Activated CD8-positive, alpha-beta memory T cell treated with anti-CD3 and anti-CD28 coated beads for 4 hours (primary cell): ENCODE measurements around the gene LSM14B.

ENCODE experiments used
- DNase-seq, 2 donors: peaks; one replicate each; pipeline ENCODE4 v3.0.0-alpha.2; 2020; ENCODE audit warnings: low read depth in 2 of 2

LSM14B gene

DNA sequence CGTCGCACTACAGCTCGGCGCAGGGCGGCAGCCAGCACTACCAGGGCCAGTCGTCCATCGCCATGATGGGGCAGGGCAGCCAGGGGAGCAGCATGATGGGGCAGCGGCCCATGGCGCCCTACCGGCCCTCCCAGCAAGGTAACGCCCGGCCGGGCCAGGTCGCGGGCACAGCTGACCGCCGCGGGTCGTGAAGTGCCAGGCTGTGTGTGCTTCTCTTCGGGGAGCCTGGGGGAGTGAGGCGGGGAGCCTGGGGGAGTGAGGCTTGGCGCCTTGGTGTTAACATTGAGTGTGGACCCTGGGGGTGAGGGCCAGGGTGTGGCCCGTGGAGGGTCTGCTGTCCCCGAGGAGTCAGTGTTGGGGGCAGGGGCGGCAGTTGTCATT is 41.2 kb downstream of the LSM14B start:
- no peak for DNase-seq

DNA sequence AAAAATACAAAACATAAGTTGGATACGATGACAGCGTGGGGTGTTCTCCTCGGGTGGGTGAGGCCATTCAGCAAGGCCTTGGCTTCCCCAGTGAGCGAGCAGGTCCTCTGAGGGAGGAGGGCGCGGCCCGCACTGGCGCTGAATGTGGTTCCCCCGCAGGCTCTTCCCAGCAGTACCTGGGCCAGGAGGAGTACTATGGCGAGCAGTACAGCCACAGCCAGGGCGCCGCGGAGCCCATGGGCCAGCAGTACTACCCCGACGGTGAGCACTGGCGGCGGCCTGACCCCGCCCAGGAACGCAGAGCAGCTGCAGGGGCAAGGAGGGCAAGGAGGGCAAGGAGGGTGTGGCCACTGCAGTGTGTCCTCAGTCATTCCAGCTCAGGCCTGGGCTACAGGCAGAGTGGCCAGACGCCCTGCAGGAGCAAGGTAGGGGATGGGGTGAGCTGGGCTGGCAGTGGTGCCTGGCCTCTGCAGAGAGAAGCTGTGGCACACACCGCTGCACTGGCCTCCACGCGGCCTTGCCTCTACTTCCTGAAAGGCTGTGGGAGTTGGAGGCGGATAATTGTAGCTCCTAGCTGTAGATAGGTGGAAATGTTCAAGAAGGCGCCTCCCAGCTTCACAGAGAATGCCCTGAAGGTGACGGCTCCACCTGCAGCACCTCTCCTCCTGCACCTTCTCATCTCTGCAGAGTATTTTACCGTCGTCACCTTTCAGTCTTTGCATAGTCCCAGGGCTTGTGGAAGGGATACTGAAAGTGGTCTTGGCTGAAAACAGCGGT is 41.9 kb downstream of the LSM14B start:
- DNase-seq, result no peak

DNA sequence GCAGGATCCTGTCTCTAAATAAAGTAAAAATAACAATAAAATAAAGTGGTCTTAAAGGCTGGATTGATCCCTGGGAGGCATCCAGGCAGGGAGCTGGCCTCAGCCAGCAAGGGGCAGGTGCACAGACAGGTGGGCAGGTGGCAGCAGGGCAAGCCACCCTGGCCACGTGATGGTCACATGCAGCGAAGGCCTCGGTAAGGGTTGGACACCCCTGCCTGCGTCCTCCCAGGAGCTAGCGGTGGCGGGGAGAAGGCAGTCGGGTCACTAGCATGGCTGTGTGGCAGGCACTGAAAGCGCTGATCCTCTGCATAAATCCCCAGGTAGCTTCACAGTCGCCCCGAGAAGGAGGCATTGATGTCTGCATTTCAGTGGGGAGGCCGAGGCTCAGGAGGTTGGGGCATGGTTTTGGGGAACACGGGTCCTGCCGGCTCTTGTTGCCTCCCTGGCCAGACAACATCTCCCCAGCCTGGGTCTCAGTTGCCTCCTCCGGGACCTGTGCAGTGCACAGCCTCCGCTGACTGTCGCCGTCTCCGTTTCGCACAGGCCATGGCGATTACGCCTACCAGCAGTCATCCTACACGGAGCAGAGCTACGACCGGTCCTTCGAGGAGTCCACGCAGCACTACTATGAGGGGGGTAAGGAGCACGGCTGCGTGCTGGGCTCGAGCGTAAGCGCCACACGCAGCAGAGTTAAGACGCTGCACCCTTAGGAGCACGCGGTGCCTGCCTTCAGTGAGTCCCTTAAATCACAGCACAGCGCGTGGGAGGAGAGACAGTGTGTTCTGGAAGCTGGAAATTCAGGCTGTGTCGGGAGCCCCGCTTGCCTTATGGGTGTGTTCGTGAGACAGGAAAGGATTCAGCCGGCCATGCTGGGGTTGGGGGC is 42.8 kb downstream of the LSM14B start:
- no peak for DNase-seq

DNA sequence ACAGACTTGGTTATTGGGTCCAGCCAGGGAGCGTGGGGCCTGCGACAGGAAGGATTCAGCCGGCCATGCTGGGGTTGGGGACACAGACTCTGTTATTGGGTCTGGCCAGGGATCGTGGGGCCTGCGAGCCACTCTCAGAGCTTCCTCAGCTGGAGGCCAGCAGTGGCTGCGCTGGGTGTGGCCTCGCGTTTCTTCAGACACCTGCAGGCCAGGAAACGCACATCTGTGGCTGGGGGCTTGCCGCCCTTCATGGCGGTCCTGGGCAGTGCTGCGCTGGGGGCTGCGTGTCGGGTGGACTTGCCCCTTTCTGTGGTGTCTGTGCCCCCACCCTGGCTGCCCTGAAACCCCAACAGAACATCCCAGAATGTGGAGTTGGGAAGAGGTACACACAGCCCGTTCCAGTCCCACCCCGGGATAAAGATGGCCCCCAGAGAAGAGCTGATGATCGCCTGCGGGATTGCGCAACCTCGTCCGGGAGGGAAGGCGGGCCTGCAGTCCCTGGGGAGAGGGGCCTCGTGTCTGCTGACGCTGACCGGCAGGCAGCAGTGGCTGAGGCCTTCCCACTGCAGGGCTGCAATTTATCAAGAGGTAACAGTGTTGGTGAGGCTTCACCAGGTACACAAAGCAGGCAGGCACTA is 43.6 kb downstream of the LSM14B start:
- DNase-seq, result no peak

DNA sequence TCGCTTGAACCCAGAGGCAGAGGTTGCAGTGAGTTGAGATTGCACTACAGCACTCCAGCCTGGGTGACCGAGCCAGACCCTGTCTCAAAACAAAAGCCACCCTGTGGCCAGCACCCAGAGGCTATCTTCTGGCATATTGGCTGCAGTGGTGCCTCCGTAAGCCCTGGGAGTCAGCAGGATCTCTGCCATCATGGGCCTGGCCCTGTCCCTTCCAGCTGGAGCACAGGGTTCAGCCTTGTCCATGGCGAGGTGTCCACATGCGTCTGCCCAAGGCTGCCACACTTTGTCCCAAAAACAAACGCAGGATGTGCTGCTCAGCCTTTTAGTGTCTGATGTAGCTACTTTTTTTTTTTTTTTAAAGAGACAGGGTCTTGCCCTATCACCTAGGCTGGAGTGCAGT is 45.2 kb downstream of the LSM14B start:
- no peak for DNase-seq

DNA sequence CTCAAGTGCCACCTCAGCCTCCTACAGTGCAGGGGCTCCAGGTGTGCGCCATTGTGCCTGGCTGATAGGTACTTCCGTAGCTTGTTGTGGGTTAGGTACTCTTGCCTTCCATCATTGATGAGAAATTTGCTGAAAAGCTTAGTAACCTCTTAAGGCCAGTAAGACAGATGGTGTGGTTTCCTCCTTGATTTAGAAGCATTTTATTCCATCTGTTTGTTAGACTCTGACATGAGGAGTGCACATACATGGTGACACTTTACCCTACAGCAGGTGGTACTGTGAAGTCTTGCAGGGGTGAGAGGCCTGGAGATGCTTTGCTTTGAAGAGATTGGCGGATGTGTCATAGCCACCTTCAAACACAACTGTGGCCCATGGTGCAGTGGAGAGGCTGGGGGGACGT is 45.8 kb downstream of the LSM14B start:
- DNase-seq, result no peak

DNA sequence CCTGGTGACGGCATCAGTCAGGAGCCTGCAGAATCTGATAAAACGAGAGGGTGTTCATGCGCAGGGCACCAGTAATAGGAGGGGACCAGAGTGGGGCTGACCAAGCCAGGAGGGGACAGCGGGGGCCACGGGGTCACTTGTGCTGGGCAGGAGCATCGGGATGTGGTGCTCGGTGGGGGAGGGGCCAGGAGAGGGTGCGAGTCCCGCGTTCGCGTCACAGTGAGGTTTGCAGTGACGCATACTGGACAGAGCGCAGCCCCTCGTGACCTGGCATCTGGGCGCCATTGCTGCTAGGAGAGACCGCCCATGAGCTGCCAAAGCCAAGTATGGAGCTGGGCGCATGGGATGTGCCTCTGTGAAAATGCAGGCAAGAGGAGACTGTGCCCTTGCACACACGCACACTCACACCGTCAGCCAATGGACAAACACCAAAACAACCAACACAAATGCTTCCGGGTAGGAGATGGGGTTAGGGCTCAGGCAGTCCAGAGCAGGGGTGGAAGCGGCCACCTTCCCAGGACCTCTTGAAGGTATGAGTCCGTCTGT is 46.7 kb downstream of the LSM14B start:
- DNase-seq, result no peak

DNA sequence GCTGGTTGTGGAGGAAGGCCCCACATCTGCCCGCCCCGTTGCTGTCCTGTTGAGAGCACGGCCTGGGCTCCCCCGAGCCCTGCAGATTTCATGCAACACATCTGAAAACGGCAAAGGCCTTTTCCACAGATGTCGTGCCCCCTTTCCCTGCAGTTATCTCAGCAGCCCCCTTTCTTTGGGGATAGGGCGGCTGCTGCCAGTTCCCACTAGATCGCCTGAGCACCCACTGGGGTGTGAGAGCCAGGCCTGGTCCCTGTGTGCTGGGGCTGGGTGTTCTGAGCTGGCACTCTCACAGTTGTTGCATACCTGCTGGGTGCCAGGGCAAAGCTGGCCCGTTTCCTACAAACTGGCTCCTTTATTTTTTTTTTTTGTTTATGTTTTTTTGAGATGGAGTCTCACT is 48.3 kb downstream of the LSM14B start:
- no peak for DNase-seq

DNA sequence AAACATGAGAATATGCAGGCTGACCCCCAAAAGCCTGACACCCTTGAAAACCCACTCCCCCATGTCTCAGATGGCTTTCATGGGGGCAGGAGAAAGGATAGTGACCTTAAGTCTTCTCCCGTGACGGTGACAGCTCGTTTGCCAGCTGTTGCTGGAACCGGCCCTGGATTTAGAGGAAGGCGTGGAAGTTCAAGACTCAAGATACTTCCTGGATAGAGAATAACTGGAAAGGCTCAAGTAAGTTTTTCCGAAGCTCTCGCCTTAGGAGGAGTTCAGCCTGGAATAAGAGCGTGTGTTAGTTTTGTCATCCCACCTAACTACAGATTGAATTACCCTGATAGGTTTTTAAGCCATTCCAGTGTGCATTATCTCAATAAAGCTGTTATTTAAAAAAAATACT is 49.0 kb downstream of the LSM14B start:
- DNase-seq, result no peak

DNA sequence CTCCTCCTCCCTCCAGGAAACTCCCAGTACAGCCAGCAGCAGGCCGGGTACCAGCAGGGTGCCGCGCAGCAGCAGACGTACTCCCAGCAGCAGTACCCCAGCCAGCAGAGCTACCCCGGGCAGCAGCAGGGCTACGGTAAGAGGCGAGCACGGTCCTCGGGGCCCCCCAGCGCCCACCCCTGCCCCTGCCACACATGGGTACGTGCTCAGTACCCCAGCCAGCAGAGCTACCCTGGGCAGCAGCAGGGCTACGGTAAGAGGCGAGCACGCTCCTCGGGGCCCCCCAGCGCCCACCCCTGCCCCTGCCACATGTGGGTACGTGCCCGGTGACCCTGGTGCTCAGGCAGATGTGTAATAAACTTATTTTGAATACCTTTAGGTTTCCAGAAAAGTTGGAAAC is 50.4 kb downstream of the LSM14B start:
- no peak for DNase-seq

DNA sequence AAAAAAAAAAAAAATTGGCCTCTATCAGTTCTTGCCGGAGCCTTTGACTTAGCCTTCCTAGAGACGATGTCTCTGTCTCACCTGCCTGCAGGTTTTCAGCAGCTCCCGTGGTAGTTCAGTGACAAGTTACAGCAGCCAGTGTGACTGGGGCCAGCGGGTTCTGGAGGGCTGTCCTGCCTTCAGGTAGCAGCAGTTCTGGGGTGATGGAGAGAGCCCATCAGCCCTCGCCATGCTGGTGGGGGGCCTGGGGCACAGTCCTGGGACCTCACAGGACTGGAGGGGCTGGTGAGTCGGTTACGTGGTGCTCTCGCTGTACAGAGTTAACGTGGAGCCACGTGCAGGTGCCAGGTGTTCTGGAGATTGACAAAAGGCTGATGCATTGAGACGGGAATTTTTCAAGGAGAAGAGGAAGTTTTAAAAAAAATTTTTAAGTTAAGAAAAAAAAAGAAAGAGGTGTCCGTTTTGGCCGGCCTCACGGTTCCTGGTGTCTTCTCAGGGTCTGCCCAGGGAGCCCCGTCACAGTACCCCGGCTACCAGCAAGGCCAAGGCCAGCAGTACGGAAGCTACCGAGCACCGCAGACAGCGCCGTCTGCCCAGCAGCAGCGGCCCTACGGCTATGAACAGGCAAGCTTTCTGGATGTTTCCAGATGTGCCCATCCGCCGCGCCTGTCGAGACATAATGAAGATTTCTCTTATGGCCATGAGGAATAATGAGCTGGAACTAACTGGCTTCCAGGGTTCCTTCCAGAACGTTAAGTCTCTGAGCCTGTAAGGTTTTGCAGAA is 51.9 kb downstream of the LSM14B start:
- DNase-seq, result no peak

DNA sequence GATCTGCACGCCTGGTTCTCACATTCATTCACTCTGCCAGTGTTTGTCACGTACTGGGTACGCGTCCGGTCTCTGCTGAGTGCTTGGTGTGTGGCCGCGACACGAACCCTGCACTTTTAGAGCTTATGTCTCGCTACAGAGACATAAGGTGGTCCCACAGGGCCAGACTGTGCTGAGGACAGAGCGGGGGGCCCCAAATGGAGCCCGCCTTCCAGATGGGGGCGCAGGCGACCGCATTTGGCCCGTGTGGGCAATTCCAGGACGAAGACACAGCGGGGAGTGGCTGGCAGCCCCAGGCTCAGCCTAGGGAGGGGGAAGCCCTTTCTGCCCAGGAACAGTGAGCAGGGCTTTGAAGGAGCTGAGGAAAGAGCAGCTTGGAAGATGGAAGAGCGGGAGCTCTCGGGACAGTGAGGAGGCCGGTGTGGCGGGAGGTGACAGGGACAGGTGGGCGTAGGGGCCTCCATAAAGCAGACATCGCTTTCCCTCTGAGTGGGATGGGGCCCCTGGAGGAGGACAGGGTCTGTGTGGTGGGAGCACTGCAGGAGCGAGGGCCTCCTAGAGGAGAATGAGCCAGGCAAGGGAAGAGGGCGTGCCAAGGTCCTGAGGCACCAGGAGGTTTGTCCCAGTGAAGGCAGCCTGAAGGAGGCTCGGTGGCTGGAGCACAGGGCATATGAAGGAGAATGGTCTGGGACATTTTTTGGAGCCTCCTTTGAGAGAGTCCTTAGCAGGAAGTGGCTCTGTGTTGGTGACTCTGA is 52.8 kb downstream of the LSM14B start:
- DNase-seq, result no peak

DNA sequence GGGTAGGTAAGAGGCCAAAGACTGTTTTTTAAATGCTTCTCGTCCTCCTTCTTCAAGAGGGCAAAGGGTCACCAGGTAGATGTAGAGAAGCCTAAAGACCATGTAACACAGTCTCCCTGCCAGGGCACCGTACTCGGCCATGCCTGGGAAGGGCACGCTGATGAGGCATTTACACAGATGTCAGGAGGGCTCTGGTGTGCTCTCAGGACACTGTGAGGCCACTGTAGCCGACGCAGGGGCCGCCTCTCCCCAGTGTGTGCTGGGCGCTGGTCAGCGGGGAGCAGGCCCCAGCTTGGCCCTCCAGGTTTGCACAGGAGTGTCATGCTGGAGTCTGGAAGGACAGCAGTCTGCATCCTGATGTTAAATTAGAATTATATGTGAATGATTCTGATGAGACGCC is 53.4 kb downstream of the LSM14B start:
- DNase-seq, result no peak

DNA sequence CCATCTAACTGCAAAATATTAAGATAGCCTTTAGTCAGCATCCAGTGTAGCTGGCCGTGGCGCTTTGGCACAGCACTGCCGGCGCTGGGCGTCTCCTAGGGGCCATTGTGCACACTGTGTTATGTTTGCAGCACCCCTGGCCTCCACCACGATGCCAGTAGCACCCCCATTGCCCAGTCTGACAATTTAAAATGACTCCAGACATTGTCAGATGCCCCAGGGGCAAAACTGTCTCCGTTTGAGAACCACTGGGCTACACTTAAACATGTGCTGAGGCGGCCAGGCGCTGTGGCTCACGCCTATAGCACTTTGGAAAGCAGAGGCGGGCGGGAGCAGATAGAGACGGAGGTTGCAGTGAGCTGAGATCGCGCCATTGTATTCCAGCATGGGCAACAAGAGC is 54.6 kb downstream of the LSM14B start:
- DNase-seq, result no peak

DNA sequence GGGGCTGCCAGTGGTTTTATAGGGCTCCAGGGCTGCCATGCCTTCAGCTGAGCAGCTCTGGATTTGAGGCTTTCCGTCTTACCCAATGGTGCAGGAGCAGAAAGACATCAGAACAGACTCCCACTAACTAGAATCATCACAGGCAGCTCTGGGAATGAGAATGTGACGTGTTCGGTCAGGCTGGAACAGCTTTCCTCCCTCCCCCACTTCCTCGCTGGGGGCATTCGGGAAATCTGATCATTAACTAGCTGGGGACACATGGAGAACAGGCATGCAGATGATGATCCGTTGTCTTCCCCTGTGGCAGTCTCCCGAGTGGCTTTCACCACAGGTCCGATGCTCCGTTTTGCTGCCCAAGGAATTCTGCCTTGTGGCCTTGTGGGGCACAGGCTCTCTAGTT is 55.0 kb downstream of the LSM14B start:
- no peak for DNase-seq

DNA sequence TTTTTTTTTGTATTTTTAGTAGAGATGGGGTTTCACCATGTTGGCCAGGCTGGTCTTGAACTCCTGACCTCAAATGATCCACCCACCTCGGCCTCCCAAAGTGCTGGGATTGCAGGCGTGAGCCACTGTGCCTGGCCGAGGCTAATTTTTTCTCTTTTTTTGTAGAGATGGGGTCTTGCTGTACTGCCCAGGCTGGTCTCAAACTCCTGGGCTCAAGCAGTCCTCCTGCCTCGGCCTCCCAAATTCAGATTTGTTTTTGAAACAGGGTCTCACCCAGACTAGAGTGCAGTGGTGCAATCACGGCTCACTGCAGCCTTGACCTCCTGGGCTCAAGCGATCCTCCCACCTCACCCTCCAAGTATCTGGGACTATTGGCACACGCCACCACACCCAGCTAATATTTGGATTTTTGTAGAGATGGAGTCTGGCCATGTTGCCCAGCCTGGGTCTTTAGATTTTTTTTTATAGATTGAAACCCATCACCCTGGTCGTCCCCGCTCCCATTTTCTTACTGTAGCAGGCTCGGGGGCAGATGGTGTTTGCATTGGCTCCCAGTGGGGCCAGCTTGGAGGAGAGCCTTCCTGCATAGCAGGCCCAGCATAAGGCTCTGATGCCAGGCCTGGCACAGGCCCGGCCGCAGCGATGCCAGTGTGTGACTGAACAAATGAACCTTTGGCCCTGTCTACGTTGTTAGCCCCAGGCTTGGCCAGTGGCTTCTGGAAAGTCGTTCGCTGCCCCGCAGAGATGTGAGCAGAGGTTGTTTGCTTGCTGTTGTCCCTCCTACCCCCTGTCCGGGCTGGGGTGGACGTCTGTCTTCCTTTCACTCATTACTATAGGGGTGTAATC is 56.3 kb downstream of the LSM14B start:
- no peak for DNase-seq

DNA sequence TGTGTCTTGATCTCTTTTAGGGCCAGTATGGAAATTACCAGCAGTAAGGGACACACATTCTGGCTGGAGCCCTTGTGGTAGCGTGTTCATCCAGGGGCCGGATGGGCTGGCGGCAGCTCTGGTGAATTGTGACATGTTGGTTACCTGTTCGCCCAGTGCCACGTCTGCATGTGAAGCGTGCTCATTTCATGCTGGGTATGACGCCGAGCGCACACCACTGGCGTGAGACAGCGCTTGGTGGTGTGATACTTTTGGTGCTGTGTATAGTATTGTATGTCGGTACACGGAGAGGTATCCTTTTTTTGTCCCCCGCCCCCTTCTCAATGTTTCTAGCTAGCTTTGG is 56.9 kb downstream of the LSM14B start:
- no peak for DNase-seq

DNA sequence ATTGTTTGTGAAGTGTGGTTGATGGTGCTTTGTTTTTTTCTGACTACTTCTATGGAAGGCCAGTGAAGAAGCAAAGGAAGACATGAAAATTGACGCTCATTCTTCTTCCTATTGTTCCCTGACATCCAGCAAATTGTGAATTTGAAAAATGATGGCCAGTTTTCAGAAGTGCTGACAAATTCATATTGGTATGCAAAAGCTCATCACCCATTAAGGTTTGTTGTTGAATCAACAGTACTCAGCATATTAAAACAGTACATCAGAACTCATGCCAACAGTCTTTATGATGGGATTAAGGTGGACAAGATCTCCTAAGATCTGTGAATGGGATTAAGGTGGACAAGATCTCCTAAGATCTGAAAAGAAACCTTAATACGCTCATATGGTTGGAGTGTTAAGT is 59.5 kb downstream of the LSM14B start:
- no peak for DNase-seq

DNA sequence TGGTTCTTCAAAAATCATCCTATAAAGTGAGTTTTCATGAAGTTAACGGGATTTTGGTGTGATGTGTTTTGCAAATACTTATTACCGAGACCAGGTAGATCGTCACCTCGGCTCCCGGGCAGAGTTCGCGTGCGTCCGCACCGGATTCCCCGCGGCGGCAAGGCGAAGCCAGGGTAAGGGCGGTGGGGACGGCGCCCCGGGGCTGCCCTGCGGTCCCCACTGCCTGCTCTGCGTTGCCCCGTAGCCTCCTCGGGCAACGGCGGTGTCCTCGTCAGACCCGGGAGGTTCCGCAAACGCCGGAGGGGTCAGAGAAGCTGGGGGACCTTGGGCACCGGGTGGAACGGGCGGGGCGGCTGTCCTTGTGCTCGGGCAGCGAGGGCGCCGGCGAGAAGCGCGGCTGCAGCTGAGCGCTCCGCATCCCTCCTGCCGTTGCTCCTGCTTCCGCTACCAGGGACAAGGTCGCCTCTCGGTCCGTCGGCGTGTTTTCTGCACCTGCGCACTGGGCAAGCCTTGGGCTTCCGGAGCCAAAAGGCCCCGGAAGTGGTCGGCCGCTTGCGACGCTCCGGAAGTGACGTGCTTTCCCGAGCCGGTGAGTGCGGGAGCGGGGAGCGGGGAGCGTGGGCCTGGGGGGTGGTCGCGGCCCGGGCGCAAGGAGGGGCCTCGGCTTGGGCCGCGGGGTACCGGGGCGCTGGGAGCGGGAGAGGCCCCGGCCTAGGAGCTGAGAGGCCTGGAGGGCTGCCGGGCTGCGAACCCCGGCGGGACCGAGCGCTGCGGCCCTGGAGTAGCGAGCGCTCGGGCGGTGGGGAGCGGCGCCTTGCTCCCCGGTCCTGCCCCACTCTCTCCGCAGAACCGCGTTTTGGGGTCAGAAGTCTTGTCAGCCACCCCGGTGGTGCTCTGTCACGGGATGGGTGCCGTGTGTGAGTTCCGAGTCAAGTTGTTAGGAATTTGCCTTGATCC is 60.5 kb downstream of the LSM14B start, which contains the start of gene MTG2:
TSS of gene MTG2 (plus strand) at position 560 of the 957 bp plus-strand sequence. CDS start 10,393 bp downstream, outside the sequence.
- DNase-seq, result peak; percentile 89 to 93
